Panc1 (cell line): ENCODE data around the gene DUSP1.

Experiments
- POLR2AphosphoS5 ChIP-seq: IDR thresholded peaks from 2 replicates; pipeline ENCODE4 v1.6.1; 2012; ENCODE audit warnings: mild to moderate bottlenecking, low read depth, low read length, moderate library complexity
- SIN3A ChIP-seq: IDR thresholded peaks from 2 replicates; pipeline ENCODE4 v1.6.1; 2012; ENCODE audit warnings: low read depth, mild to moderate bottlenecking, low read length, moderate library complexity, borderline replicate concordance; ENCODE audit not compliant: insufficient read depth
- TCF7L2 ChIP-seq: IDR thresholded peaks from 2 replicates; pipeline ENCODE4 v1.6.1; 2011; ENCODE audit warnings: mild to moderate bottlenecking, low read depth, low read length, inconsistent platforms
- TF ChIP-seq, protein P1 (sequence below): fragments of 450-650 bp; IDR thresholded peaks from 2 replicates; pipeline ENCODE4 v1.5.1; 2017; ENCODE audit warnings: mild to moderate bottlenecking
- TF ChIP-seq, protein P2 (sequence below), 2 experiments: IDR thresholded peaks; 2 replicates each; pipeline ENCODE4 v1.6.1; 2011 to 2012; ENCODE audit warnings: low read depth in 2 of 2, control low read depth in 1 of 2, low read length in 1 of 2, mild to moderate bottlenecking in 1 of 2, moderate library complexity in 1 of 2; ENCODE audit not compliant: insufficient read depth in 1 of 2

DNA sequence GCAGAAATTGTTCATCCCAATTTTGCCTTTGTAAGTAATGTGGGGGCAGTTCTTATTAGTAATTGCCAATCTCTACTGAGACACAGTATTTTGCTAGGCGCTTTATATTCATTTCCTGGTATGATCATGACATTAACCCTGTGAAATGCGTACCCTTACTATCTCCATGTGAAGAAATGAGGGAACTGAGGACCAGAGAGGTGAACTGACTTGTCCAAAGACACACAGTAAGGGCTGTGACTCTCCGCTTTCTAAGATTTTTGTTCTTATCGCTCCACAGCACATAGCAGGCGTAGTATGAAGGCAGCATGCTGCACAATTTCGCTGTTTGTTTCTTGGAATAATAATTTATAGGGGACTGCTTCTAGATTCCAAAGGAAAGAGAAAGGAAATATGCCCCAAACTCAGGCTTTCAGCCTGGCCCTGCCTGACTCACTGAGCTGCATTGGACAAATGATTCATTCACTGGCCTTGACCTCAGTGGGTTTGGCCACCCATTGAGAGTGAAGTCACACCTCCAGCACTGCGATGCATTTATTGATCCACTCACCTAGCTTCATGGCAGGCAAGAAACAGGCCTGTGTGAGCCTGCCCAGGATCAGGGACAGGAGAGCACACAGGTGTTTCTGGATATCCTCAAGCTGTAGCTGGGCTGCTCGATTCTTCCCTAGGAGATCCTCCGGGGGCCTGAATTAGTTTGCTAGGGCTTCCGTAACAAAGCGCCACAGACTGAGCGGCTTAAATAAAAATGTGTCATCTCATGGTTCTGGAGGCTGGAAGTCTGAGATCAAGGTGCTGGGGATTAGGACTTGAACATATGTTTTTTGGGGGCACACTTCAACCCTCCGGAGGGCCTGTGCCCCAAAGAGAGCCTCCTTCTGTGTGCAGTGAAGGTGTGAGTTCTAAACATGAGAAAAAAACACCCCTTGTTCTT is 7.2 kb upstream of the DUSP1 start:
- TF ChIP-seq, protein P1, sequence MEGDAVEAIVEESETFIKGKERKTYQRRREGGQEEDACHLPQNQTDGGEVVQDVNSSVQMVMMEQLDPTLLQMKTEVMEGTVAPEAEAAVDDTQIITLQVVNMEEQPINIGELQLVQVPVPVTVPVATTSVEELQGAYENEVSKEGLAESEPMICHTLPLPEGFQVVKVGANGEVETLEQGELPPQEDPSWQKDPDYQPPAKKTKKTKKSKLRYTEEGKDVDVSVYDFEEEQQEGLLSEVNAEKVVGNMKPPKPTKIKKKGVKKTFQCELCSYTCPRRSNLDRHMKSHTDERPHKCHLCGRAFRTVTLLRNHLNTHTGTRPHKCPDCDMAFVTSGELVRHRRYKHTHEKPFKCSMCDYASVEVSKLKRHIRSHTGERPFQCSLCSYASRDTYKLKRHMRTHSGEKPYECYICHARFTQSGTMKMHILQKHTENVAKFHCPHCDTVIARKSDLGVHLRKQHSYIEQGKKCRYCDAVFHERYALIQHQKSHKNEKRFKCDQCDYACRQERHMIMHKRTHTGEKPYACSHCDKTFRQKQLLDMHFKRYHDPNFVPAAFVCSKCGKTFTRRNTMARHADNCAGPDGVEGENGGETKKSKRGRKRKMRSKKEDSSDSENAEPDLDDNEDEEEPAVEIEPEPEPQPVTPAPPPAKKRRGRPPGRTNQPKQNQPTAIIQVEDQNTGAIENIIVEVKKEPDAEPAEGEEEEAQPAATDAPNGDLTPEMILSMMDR: no peak
- TF ChIP-seq POLR2AphosphoS5: no peak
- TF ChIP-seq, protein P2, sequence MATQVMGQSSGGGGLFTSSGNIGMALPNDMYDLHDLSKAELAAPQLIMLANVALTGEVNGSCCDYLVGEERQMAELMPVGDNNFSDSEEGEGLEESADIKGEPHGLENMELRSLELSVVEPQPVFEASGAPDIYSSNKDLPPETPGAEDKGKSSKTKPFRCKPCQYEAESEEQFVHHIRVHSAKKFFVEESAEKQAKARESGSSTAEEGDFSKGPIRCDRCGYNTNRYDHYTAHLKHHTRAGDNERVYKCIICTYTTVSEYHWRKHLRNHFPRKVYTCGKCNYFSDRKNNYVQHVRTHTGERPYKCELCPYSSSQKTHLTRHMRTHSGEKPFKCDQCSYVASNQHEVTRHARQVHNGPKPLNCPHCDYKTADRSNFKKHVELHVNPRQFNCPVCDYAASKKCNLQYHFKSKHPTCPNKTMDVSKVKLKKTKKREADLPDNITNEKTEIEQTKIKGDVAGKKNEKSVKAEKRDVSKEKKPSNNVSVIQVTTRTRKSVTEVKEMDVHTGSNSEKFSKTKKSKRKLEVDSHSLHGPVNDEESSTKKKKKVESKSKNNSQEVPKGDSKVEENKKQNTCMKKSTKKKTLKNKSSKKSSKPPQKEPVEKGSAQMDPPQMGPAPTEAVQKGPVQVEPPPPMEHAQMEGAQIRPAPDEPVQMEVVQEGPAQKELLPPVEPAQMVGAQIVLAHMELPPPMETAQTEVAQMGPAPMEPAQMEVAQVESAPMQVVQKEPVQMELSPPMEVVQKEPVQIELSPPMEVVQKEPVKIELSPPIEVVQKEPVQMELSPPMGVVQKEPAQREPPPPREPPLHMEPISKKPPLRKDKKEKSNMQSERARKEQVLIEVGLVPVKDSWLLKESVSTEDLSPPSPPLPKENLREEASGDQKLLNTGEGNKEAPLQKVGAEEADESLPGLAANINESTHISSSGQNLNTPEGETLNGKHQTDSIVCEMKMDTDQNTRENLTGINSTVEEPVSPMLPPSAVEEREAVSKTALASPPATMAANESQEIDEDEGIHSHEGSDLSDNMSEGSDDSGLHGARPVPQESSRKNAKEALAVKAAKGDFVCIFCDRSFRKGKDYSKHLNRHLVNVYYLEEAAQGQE (IDR thresholded peaks at IDR 0.05; ENCODE audit: insufficient read depth in 1 of 2, low read depth in 2 of 2, low read length in 1 of 2): no peak
- no peak for TF ChIP-seq SIN3A
- no peak for TF ChIP-seq TCF7L2
